HG02970 (cell line): Measurements from ENCODE around the gene CNKSR3.

ENCODE experiments used
- ATAC-seq: cut with Tn5 transposase; IDR thresholded peaks from one replicate; pipeline ENCODE4 v1.9.1; 2021; ENCODE audit warnings: mild to moderate bottlenecking, moderate library complexity, moderate number of reproducible peaks; ENCODE audit not compliant: unreplicated experiment, low FRiP score

The CNKSR3 gene

GRCh38 chr6:154390034-154390433 is 120.5 kb downstream of the CNKSR3 start:
- ATAC-seq: no peak

DNA sequence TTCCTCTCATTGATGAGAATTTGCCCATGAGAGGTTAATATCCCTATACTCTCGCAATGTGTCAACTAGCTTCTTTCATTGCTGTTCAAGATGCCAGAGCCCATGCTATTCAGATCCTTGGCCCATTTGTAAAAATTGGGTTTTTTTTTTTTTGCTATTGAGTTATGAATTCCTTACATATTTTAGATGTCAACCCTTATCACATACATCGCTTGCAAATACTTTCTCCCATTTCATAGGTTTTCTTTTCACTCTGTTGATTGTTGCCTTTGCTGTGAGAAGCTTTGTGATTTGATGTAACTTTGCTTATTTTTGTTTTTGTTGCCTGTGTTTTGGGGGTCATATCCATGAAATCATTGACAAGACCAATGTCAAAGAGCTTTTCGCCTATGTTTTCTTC is 121.7 kb downstream of the CNKSR3 start:
- no peak for ATAC-seq

- ATAC-seq: no peak
Observed at GRCh38 chr6:154386848-154387717, 123.4 kb downstream of the CNKSR3 start.

DNA sequence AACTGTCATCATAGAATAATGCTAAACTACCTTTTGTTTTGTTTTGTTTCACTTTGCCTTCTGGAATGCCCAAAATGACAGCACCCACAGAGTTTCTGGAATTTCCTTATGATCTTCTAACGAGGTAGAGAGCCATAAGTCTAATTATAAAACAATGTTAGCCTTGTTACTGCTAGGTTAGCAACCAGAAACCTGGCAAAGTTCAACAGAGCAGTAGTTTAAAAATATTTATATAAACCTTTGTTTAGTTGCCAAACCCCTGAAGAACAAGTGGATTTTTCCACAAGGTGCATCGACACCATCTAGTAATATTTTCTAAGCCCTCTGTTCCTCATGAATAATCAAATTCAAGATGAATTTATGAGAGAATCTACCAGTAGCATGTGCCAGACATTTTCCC is 126.3 kb downstream of the CNKSR3 start:
- no peak for ATAC-seq

DNA sequence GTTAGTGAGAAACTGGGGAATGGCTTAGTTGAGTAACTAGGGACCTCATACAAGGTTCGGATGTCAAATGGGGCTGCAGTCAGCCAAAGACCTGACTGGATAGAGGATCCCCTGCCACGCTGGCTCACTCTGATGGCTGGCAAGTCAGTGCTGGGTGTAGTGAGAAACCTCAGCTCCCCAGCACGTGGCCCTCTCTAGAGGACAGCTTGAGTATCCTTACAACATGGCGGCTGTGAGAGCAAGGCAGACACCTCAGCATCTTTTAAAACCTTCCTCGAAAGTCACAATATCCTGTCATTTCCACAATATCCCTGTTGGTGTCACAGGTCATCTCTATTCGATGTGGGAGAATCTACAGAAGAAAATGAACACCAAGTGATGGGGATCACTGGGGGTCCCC is 127.2 kb downstream of the CNKSR3 start:
- ATAC-seq: no peak

- ATAC-seq: no peak
Observed at GRCh38 chr6:154382740-154383139, 127.7 kb downstream of the CNKSR3 start.

GRCh38 chr6:154381548-154381947 is 128.9 kb downstream of the CNKSR3 start:
- no peak for ATAC-seq

- ATAC-seq: no peak
Observed at GRCh38 chr6:154380741-154381140, 129.7 kb downstream of the CNKSR3 start.

DNA sequence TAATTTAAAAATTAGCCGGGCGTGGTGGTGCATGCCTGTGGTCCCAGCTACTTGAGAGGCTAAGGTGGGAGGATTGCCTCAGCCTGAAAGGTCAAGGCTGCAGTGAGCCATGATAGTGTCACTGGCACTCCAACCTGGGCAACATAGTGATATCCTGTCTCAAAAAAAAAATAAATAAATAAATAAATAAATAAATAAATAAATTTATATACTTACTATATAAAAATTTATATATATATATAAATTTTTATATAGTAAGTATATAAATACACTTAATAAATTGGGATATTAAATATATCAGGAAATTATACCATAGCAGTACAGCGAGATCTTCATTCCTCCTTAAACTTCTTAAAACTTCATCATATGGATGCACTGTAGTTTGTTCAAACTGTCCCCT is 130.9 kb downstream of the CNKSR3 start:
- no peak for ATAC-seq

DNA sequence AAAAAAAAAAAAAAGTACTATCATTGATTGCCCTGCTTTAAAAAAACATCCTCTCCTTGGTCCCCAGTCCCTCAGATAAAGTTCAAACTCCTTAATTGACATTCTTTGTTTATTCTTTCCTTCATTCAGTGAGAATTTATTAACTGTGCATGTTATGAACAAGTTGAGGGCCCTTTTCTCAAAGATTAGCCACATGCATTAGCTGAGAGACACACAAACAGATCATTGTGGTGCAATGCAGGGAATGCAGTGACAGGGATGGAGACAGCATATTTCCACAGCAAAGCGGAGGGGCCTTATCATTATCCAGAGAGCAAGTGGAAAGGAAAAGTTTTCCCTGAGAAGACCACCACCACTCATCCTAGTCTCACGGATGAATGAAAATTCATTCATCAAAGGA is 132.0 kb downstream of the CNKSR3 start:
- ATAC-seq: no peak

- no peak for ATAC-seq
Observed at GRCh38 chr6:154377726-154378125, 132.8 kb downstream of the CNKSR3 start.

GRCh38 chr6:154373971-154374370 is 136.5 kb downstream of the CNKSR3 start:
- no peak for ATAC-seq

DNA sequence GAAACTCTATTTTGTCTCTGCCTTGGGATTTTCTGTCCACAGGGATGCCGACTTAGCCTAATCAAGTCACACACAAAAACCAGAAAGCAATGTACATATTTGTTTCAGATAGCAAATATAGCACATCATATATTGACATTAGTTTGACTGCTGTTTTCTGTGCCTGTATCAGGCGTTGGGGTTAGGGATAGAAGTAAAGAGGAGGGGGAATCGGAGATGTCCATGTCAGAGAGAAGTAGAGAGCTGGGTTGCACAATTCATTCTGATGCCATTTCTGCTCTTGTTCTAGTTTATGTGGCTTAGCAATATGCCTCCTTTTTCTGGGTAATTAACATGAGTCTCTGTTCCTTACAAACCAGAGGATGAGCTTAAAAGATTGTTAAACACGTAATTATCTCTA is 139.2 kb downstream of the CNKSR3 start:
- no peak for ATAC-seq

DNA sequence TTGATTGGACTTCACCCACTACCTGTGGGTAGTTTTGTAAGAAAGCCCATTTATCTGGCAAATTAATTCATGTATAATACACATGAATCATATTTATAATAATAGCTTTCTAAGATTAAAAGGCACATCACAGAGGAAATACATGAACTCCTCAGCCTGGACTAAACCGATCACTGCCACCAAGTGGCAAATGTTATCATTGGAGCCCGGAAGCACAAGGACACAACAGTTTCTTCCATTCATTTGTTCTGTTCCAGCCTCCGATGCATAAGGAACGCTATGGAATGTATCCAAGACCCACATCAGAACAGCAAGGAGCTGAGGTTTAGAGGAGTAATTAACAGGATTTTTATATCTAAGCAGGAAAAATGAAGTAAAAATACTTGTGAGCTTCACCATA is 139.9 kb downstream of the CNKSR3 start:
- no peak for ATAC-seq

GRCh38 chr6:154367839-154368695 is 142.4 kb downstream of the CNKSR3 start:
- no peak for ATAC-seq

GRCh38 chr6:154367336-154367735 is 143.1 kb downstream of the CNKSR3 start:
- ATAC-seq: no peak

- no peak for ATAC-seq
Observed at GRCh38 chr6:154363821-154364220, 146.7 kb downstream of the CNKSR3 start.

- ATAC-seq: no peak
Observed at GRCh38 chr6:154361476-154361875, 149.0 kb downstream of the CNKSR3 start.

- no peak for ATAC-seq
Observed at GRCh38 chr6:154360476-154360875, 150.0 kb downstream of the CNKSR3 start.

GRCh38 chr6:154359679-154360078 is 150.8 kb downstream of the CNKSR3 start:
- no peak for ATAC-seq

DNA sequence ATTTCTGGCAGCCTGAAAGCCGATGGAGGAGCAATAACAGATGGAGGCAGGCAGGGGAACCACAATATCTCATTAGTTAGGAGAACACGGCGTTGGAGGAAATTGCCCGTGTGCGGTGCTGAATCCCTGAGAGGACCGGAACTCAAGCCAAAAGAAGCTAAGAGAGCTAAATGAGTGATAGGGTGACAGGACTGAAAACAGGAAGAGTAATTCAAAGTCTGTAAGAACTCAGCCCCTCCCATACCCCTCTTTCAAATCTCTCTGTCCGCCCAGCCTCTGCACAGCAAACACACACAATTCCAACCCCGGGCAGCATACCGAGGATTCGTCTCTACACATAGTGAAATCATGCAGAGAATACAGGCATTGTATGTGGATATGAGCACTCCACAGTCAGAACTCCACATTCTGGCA is 151.3 kb downstream of the CNKSR3 start:
- no peak for ATAC-seq
